ENCODE results near the gene ITFG2. TPM values are rescaled to one million over a fixed set of nuclear protein-coding genes. Genes with fewer than 3 reads are reported as not detected.

The ITFG2 gene
- total and polyA plus RNA-seq, 2 experiments from 2014 or later: 17.3 to 32.6 TPM

GRCh38 chr12:2806700-2807099, 5.8 kb upstream of the ITFG2 start:
- H3K27ac Mint-ChIP-seq: no peak overlapping the region
- H3K4me1 Mint-ChIP-seq: peaks cover 3% of the 10 kb centered on the region
- H3K9me2 ChIP-seq (ENCODE audit: insufficient read depth): no peaks in the 10 kb centered on the region
- no peak overlapping the region for H2AFZ ChIP-seq
- DNase-seq (ENCODE audit: low spot score): no peak
- H3K4me3 Mint-ChIP-seq: no peak overlapping the region
- peaks cover 8% of the 10 kb centered on the region for H3K27me3 Mint-ChIP-seq (ENCODE audit: insufficient read depth, low read depth, poor library complexity)
- no peak overlapping the region for H3K4me2 ChIP-seq
- H4K20me1 ChIP-seq (replicated peaks; ENCODE audit: insufficient read depth): peaks cover 7% of the 10 kb centered on the region
- H3F3A ChIP-seq (replicated peaks; ENCODE audit: low read depth): peaks cover 43% of the 10 kb centered on the region
- no peaks in the 10 kb centered on the region; the same call in 1 of the 2 replicates for H3K79me2 ChIP-seq (replicated peaks; ENCODE audit: insufficient read depth)
- H3K4me1 ChIP-seq (ENCODE audit: insufficient read depth): no peaks in the 10 kb centered on the region
- no peak for ATAC-seq
- no peaks in the 10 kb centered on the region for H3K27me3 ChIP-seq (ENCODE audit: insufficient read depth)
- H3K27ac ChIP-seq (ENCODE audit: low read depth): no peak overlapping the region
- no peak for TF ChIP-seq CREB1 (CRISPR knock-in tag; IDR thresholded peaks at IDR 0.05; ENCODE audit: low read depth)
- TF ChIP-seq NANOG (IDR thresholded peaks at IDR 0.05; ENCODE audit: borderline replicate concordance): no peak
- TF ChIP-seq ZNF462 (CRISPR knock-in tag; IDR thresholded peaks at IDR 0.05): no peak
- TF ChIP-seq POLR2AphosphoS5 (IDR thresholded peaks at IDR 0.05; ENCODE audit: low read depth): no peak
- no peak for TF ChIP-seq EZH2 (IDR thresholded peaks at IDR 0.05; ENCODE audit: low read depth, unreplicated experiment)
- no peak for TF ChIP-seq JUNB (IDR thresholded peaks at IDR 0.05; ENCODE audit: unreplicated experiment)
- no peak for TF ChIP-seq ZNF114 (CRISPR knock-in tag; IDR thresholded peaks at IDR 0.05)
- no peak overlapping the region for H3K4me3 ChIP-seq
- no peaks in the 10 kb centered on the region for H3K9me3 Mint-ChIP-seq
- H3K36me3 ChIP-seq (ENCODE audit: insufficient read depth): peaks cover 42% of the 10 kb centered on the region
- peaks cover 49% of the 10 kb centered on the region for H3K36me3 Mint-ChIP-seq (ENCODE audit: low read depth)

- ATAC-seq (no peak), DNase-seq (ENCODE audit: low spot score) (no peak)
- no peak overlapping the region for H2AFZ ChIP-seq
- H3K9me3 Mint-ChIP-seq: no peaks in the 10 kb centered on the region
- H3K4me3 Mint-ChIP-seq: peak overlapping the region; percentile 22
- peak overlapping the region; percentile 20 for H3K27ac Mint-ChIP-seq
- H3K36me3 Mint-ChIP-seq (ENCODE audit: low read depth): peaks cover 10% of the 10 kb centered on the region
- no peaks in the 10 kb centered on the region for H4K20me1 ChIP-seq (replicated peaks; ENCODE audit: insufficient read depth)
- 0 out of 2 replicates have a peak, but pooled peaks cover 6% of the 10 kb centered on the region for H3K36me3 ChIP-seq (ENCODE audit: insufficient read depth)
- H3K4me1 Mint-ChIP-seq: peaks cover 12% of the 10 kb centered on the region
- H3K79me2 ChIP-seq (replicated peaks; ENCODE audit: insufficient read depth): peaks cover 31% of the 10 kb centered on the region
- H3K4me3 ChIP-seq: peak overlapping the region; percentile 3; the same call in 1 of the 2 replicates
- no peaks in the 10 kb centered on the region for H3K4me1 ChIP-seq (ENCODE audit: insufficient read depth)
- no peaks in the 10 kb centered on the region for H3K27me3 ChIP-seq (ENCODE audit: insufficient read depth)
- peak overlapping the region; percentile 51 for H3K4me2 ChIP-seq
- H3K27me3 Mint-ChIP-seq (ENCODE audit: insufficient read depth, low read depth, poor library complexity): peaks cover 6% of the 10 kb centered on the region
- no peaks in the 10 kb centered on the region for H3K9me2 ChIP-seq (ENCODE audit: insufficient read depth)
- H3F3A ChIP-seq (replicated peaks; ENCODE audit: low read depth): no peaks in the 10 kb centered on the region; the same call in 1 of the 2 replicates
- peak overlapping the region; percentile 10 for H3K27ac ChIP-seq (ENCODE audit: low read depth)
- no peak for TF ChIP-seq JUNB (IDR thresholded peaks at IDR 0.05; ENCODE audit: unreplicated experiment)
- TF ChIP-seq ZNF331 (CRISPR knock-in tag; IDR thresholded peaks at IDR 0.05; ENCODE audit: low read depth): no peak
These were observed 667 bp upstream of the ITFG2 start for GRCh38 chr12:2811801-2812200.

Data from GM23338 (cell line).